Suprapubic skin (tissue), 4 donors: ENCODE measurements around the gene NAA40. TPM values are rescaled to one million over a fixed set of nuclear protein-coding genes. Genes with fewer than 3 reads are reported as not detected.

Experiments used
- DNase-seq, 2 donors: peaks; one replicate each; pipeline ENCODE4 v3.0.0-alpha.2; 2019; ENCODE audit warnings: low spot score in 2 of 2
- H3K27ac ChIP-seq: fragments of 200-600 bp; sonication (generic); one replicate; pipeline ENCODE4 v1.5.1; 2019
- H3K27me3 ChIP-seq: fragments of 200-600 bp; sonication (generic); one replicate; pipeline ENCODE4 v1.5.1; 2019
- H3K36me3 ChIP-seq: fragments of 200-600 bp; sonication (generic); one replicate; pipeline ENCODE4 v1.5.1; 2019
- H3K4me1 ChIP-seq: fragments of 200-600 bp; sonication (generic); one replicate; pipeline ENCODE4 v1.5.1; 2019
- H3K4me3 ChIP-seq: fragments of 200-600 bp; sonication (generic); one replicate; pipeline ENCODE4 v1.5.1; 2019; ENCODE audit warnings: mild to moderate bottlenecking
- H3K9me3 ChIP-seq: fragments of 200-600 bp; sonication (generic); one replicate; pipeline ENCODE4 v1.5.1; 2019
- EP300 ChIP-seq: sonication (generic); formaldehyde crosslinking; IDR thresholded peaks from one replicate; pipeline ENCODE4 v1.6.1; 2017; ENCODE audit warnings: antibody characterized with exemption
- POLR2A ChIP-seq, 2 donors: fragments of 450-650 bp; IDR thresholded peaks; one replicate each; pipeline ENCODE4 v1.6.1; 2017; ENCODE audit warnings: antibody characterized with exemption in 2 of 2, mild to moderate bottlenecking in 2 of 2, moderate library complexity in 2 of 2
- POLR2AphosphoS5 ChIP-seq, 3 donors: sonication (generic); formaldehyde crosslinking; IDR thresholded peaks; one replicate each; pipeline ENCODE4 v1.6.1; 2017; ENCODE audit warnings: antibody characterized with exemption in 3 of 3
- WGBS: methylation state at CpG from one replicate; pipeline ENCODE4 v1.1.5; 2018; 5-methylcytosine and 5-hydroxymethylcytosine counted together
- total RNA-seq, 4 donors: library from RNA; depleted of rRNA; stranded (reverse); fragments of >200 nt; gene quantifications; one replicate each; pipeline ENCODE4 v1.1.0, GENCODE V29; 2016
- TF ChIP-seq, protein P1 (sequence below), 2 donors: fragments of 200-600 bp in 1 of 2; fragments of 450-650 bp in 1 of 2; sonication (generic) in 1 of 2; IDR thresholded peaks; one replicate each; pipeline ENCODE4 v1.5.1; 2016 to 2019; ENCODE audit warnings: antibody characterized with exemption in 2 of 2, mild to moderate bottlenecking in 1 of 2, moderate library complexity in 1 of 2

The NAA40 gene
- total RNA-seq, 4 donors from 2014 or later = 5.4 to 19.2 (median 8.2) TPM

- WGBS = 74% methylated on average over 6 of the region's 6 CpGs
- peaks cover 95% of the 10 kb centered on the region for H3K36me3 ChIP-seq
Measured at GRCh38 chr11:63905179-63905578, 33.6 kb upstream of the NAA40 start.

DNA sequence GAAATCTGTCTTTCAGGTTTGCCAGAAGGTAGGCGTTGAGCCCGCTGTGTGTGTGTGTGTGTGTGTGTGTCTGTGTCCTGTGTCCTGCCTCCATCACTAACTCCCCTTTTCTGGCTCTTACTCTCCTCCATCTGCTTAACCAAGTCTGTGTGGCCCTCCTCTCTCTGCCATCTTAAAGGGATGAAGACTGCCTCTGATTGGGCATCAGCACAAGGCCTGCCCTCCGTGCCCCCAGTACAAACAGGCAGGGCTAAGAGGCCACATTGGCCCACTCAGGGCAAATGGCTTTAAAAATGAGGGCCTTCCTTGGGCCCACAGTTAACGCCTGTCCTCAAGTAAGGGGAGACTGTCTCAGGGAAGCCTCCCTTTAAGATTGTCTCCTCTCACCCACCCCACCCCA lies 32.7 kb upstream of the NAA40 start:
- Histone ChIP-seq H3K4me3 (no peak overlapping the region), H3K27me3 (no peaks in the 10 kb centered on the region), H3K9me3 (no peaks in the 10 kb centered on the region), H3K4me1 (peaks cover 15% of the 10 kb centered on the region), H3K36me3 (peaks cover 88% of the 10 kb centered on the region), H3K27ac (no peak overlapping the region)
- TF ChIP-seq EP300 (no peak), POLR2A (IDR thresholded peaks at IDR 0.05) (no peak), POLR2AphosphoS5 (IDR thresholded peaks at IDR 0.05) (no peak)
- TF ChIP-seq, protein P1, sequence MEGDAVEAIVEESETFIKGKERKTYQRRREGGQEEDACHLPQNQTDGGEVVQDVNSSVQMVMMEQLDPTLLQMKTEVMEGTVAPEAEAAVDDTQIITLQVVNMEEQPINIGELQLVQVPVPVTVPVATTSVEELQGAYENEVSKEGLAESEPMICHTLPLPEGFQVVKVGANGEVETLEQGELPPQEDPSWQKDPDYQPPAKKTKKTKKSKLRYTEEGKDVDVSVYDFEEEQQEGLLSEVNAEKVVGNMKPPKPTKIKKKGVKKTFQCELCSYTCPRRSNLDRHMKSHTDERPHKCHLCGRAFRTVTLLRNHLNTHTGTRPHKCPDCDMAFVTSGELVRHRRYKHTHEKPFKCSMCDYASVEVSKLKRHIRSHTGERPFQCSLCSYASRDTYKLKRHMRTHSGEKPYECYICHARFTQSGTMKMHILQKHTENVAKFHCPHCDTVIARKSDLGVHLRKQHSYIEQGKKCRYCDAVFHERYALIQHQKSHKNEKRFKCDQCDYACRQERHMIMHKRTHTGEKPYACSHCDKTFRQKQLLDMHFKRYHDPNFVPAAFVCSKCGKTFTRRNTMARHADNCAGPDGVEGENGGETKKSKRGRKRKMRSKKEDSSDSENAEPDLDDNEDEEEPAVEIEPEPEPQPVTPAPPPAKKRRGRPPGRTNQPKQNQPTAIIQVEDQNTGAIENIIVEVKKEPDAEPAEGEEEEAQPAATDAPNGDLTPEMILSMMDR (IDR thresholded peaks at IDR 0.05) = no peak
- 95% methylated on average over 4 of the region's 4 CpGs for WGBS
- DNase-seq = no peak

More at GRCh38 chr11:63905179-63905578, 33.6 kb upstream of the NAA40 start:
- no peak for TF ChIP-seq EP300
- TF ChIP-seq POLR2AphosphoS5 (IDR thresholded peaks at IDR 0.05) = no peak
- no peak for TF ChIP-seq POLR2A (IDR thresholded peaks at IDR 0.05)
- TF ChIP-seq, protein P1 (IDR thresholded peaks at IDR 0.05) = no peak
- no peak for DNase-seq
- no peak overlapping the region for H3K4me3 ChIP-seq
- H3K27ac ChIP-seq = no peak overlapping the region
- H3K4me1 ChIP-seq = peaks cover 15% of the 10 kb centered on the region
- H3K27me3 ChIP-seq = no peaks in the 10 kb centered on the region
- H3K9me3 ChIP-seq = no peaks in the 10 kb centered on the region

DNA sequence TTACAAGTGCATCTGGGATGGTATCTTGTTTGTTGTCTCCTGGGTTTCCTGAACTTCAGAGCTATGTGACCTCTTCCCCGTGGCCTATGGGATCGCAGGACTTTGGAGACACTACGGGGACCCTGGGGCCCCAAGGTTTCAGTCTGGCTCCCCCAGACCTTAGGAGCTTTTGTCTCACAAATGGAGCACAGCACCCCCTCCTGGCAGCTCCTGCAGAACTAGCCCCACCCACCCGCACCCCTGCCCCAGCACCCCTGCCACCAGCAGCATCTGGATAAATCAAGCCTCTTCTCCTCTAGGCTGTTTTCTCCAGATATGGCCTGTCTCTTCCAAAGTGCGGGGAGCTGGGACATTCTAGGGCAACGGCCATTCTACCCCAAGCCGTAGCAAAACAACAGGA lies 32.2 kb upstream of the NAA40 start:
- Histone ChIP-seq H3K9me3 (no peaks in the 10 kb centered on the region), H3K27ac (no peak overlapping the region), H3K4me3 (no peak overlapping the region), H3K4me1 (peaks cover 16% of the 10 kb centered on the region), H3K27me3 (no peaks in the 10 kb centered on the region), H3K36me3 (peaks cover 88% of the 10 kb centered on the region)
- TF ChIP-seq, protein P1 (IDR thresholded peaks at IDR 0.05) = peak in 1 of 2 donors; percentile 25
- TF ChIP-seq POLR2AphosphoS5 (IDR thresholded peaks at IDR 0.05) = no peak
- TF ChIP-seq POLR2A (IDR thresholded peaks at IDR 0.05) = no peak
- DNase-seq = no peak
- WGBS = 80% methylated on average over 6 of the region's 7 CpGs

- WGBS = 100% methylated on average over 4 of the region's 6 CpGs
- no peak for DNase-seq
- Histone ChIP-seq H3K27ac (no peak overlapping the region), H3K4me3 (no peak overlapping the region), H3K4me1 (peaks cover 18% of the 10 kb centered on the region), H3K36me3 (peaks cover 87% of the 10 kb centered on the region), H3K9me3 (no peaks in the 10 kb centered on the region), H3K27me3 (no peaks in the 10 kb centered on the region)
- TF ChIP-seq, protein P1 (IDR thresholded peaks at IDR 0.05) = no peak
- TF ChIP-seq EP300 = no peak
- no peak for TF ChIP-seq POLR2A (IDR thresholded peaks at IDR 0.05)
- TF ChIP-seq POLR2AphosphoS5 (IDR thresholded peaks at IDR 0.05) = no peak
Measured at GRCh38 chr11:63907063-63907462, 31.7 kb upstream of the NAA40 start.

DNA sequence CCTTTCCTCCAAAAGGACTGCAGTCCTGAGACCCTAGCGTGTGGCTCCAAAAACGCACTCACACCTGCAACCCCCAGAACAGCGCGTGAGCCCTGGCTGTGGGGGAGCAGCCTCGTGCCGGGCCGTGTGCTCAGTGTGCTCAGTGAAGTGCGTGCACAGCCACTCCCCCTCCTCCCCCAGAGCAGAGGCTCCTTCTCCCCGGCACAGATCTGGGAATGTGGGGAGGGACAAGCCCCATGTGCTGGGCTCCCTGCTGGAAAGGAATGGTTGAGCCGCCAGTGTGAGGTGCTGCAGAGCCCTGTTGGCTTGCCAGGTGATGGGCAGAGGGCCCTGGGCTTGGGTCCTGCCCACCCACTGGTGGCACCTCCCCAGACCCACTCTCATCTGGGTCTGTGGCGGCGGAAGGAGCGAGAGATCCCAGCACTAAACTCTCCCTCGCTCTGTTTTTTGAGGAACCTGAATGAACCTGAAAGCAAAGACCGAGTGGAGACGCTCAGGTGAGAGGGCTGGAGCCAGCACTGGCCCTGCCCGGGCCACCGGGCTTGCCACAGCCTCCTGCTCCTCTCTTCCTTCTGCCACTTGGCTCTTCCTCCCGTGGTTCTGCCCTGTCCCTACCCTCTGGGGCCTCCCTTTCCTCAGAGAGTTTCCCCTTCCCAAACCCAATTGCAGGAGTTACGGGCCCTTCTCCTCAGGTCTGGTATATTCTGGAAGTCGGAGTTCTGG lies 30.8 kb upstream of the NAA40 start:
- Histone ChIP-seq H3K36me3 (peaks cover 78% of the 10 kb centered on the region), H3K4me1 (peaks cover 18% of the 10 kb centered on the region), H3K9me3 (no peaks in the 10 kb centered on the region), H3K27me3 (no peaks in the 10 kb centered on the region), H3K4me3 (no peak overlapping the region), H3K27ac (no peak overlapping the region)
- no peak for DNase-seq
- TF ChIP-seq POLR2AphosphoS5 (IDR thresholded peaks at IDR 0.05) (no peak), EP300 (no peak), POLR2A (IDR thresholded peaks at IDR 0.05) (no peak)
- TF ChIP-seq, protein P1 (IDR thresholded peaks at IDR 0.05) = no peak
- WGBS = 83% methylated on average over 11 of the region's 21 CpGs
